K562 (cell line): ENCODE measurements around the gene RNF144A.

Experiments
- JUN ChIP-seq, 2 experiments: sonication (generic) in 1 of 2; formaldehyde crosslinking in 1 of 2; IDR thresholded peaks; 2 replicates each; pipeline versions ENCODE4 v1.6.1 to v1.8.0; 2012 to 2022; ENCODE audit warnings: borderline replicate concordance in 2 of 2, mild to moderate bottlenecking in 2 of 2, improper control_type of control experiment in 1 of 2, low read depth in 1 of 2, low read length in 1 of 2, missing genetic modification reagents in 1 of 2
- RAD51 ChIP-seq: fragments of 450-650 bp; IDR thresholded peaks from 2 replicates; pipeline ENCODE4 v1.7.1; 2016; ENCODE audit warnings: low read depth, mild to moderate bottlenecking, borderline replicate concordance
- RUNX1 ChIP-seq: sonication (generic); IDR thresholded peaks from 2 replicates; pipeline ENCODE4 v1.6.1; 2016; ENCODE audit warnings: antibody characterized with exemption, low read depth

DNA sequence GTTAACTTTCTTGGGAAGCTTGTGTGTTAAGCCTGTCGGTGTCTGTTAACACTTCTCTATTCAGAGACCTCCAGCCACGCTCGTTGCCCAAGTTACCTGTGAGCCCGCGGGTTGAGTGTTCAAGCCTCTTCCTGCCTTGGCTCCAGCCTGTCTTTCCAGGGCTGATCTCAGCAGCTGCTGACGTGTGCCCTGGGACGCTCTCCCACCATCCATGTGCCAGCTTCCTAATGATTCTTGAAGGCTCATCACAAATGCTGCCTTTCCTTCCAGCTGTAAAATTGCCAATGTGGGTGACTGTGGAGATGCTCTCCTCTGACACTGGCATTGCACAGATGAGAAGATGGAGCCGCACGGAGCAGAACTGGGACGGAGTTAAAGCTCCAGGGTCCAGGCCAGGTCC lies 6.1 kb downstream of the RNF144A start:
- TF ChIP-seq RAD51 (no peak), JUN (IDR thresholded peaks at IDR 0.05; ENCODE audit: borderline replicate concordance, low read depth, low read length) (no peak), JUN (CRISPR knock-in tag; IDR thresholded peaks at IDR 0.05; ENCODE audit: borderline replicate concordance) (no peak), RUNX1 (no peak)
